Smooth muscle cell (in vitro differentiated cells): ENCODE data around the gene DUSP3. TPM values are rescaled to one million over a fixed set of nuclear protein-coding genes. Genes with fewer than 3 reads are reported as not detected.

Experiments
- DNase-seq: peaks from one replicate; lab custom pipeline; 2025; ENCODE audit not compliant: unreplicated experiment; lab: John Stamatoyannopoulos, UW
- H2AFZ ChIP-seq: fragments of 200-600 bp; sonication (generic); 2 replicates; pipeline ENCODE4 v1.6.0; 2016; ENCODE audit warnings: antibody characterized with exemption, low read depth, mild to moderate bottlenecking
- H3F3A ChIP-seq: fragments of 200-600 bp; sonication (generic); 2 replicates; pipeline ENCODE4 v1.6.0; 2017; ENCODE audit warnings: antibody characterized with exemption, low read depth
- H3K27ac ChIP-seq: fragments of 200-600 bp; sonication (generic); 2 replicates; pipeline ENCODE4 v1.5.1; 2016; ENCODE audit warnings: low read depth, mild to moderate bottlenecking
- H3K27me3 ChIP-seq: fragments of 200-600 bp; sonication (generic); 2 replicates; pipeline ENCODE4 v1.6.1; 2016; ENCODE audit warnings: low read depth, mild to moderate bottlenecking
- H3K36me3 ChIP-seq: fragments of 200-600 bp; sonication (generic); 2 replicates; pipeline ENCODE4 v1.5.1; 2016; ENCODE audit warnings: low read depth
- H3K4me1 ChIP-seq: fragments of 200-600 bp; sonication (generic); 2 replicates; pipeline ENCODE4 v1.5.1; 2016; ENCODE audit warnings: low read depth
- H3K4me2 ChIP-seq: fragments of 200-600 bp; sonication (generic); 2 replicates; pipeline ENCODE4 v1.6.0; 2016; ENCODE audit warnings: mild to moderate bottlenecking
- H3K4me3 ChIP-seq: fragments of 200-600 bp; sonication (generic); 2 replicates; pipeline ENCODE4 v1.5.1; 2016; ENCODE audit warnings: mild to moderate bottlenecking
- H3K79me2 ChIP-seq: fragments of 200-600 bp; sonication (generic); 2 replicates; pipeline ENCODE4 v1.6.0; 2016; ENCODE audit warnings: low read depth, mild to moderate bottlenecking
- H3K9ac ChIP-seq: fragments of 200-600 bp; sonication (generic); 2 replicates; pipeline ENCODE4 v1.6.0; 2016; ENCODE audit warnings: low read depth
- H3K9me3 ChIP-seq: fragments of 200-600 bp; sonication (generic); replicated peaks from 2 replicates; pipeline ENCODE4 v1.5.1; 2016; ENCODE audit warnings: low read depth
- H4K20me1 ChIP-seq: fragments of 200-600 bp; sonication (generic); 2 replicates; pipeline ENCODE4 v1.6.0; 2016; ENCODE audit warnings: low read depth
- CTCF ChIP-seq: fragments of 200-600 bp; sonication (generic); IDR thresholded peaks from 2 replicates; pipeline ENCODE4 v1.5.1; 2017; ENCODE audit warnings: borderline replicate concordance, mild to moderate bottlenecking, antibody characterized with exemption; ENCODE audit not compliant: insufficient read depth, poor library complexity, severe bottlenecking
- WGBS: methylation state at CpG from one replicate; pipeline ENCODE4 v1.1.7; 2016; ENCODE audit warnings: low lambda C conversion rate; 5-methylcytosine and 5-hydroxymethylcytosine counted together
- polyA plus RNA-seq: library from polyadenylated mRNA; unstranded; fragments of >200 nt; fragmentation: Nextera tagmentation; extraction: Ambion mirVana; gene quantifications from 2 replicates; pipeline ENCODE4 v1.2.1, GENCODE V29; 2016
- total RNA-seq: library from RNA; depleted of rRNA; stranded (reverse); fragments of >200 nt; gene quantifications from 2 replicates; pipeline ENCODE4 v1.2.3, GENCODE V29; 2014

Gene DUSP3
- total and polyA plus RNA-seq, 2 experiments from 2014 or later, result 25.6 to 34.4 TPM

GRCh38 chr17:43733956-43734355, 44.8 kb downstream of the DUSP3 start:
- Histone ChIP-seq H3K4me3 (no peak overlapping the region), H2AFZ (no peak overlapping the region), H4K20me1 (no peaks in the 10 kb centered on the region), H3K9me3 (no peaks in the 10 kb centered on the region), H3F3A (peaks cover 7% of the 10 kb centered on the region), H3K4me1 (no peaks in the 10 kb centered on the region), H3K27ac (no peak overlapping the region), H3K36me3 (no peaks in the 10 kb centered on the region), H3K4me2 (no peak overlapping the region), H3K27me3 (no peaks in the 10 kb centered on the region), H3K79me2 (no peaks in the 10 kb centered on the region), H3K9ac (no peak overlapping the region)
- WGBS, result 94% methylated on average over 1 of the region's 1 CpG
- TF ChIP-seq CTCF, result no peak
- no peak for DNase-seq

GRCh38 chr17:43732958-43733357, 45.8 kb downstream of the DUSP3 start:
- Histone ChIP-seq H2AFZ (no peak overlapping the region), H3K27me3 (no peaks in the 10 kb centered on the region), H3K9me3 (no peaks in the 10 kb centered on the region), H3K27ac (no peak overlapping the region), H3F3A (peaks cover 7% of the 10 kb centered on the region), H3K4me1 (no peaks in the 10 kb centered on the region), H3K36me3 (no peaks in the 10 kb centered on the region), H3K4me3 (no peak overlapping the region), H4K20me1 (no peaks in the 10 kb centered on the region), H3K9ac (no peak overlapping the region), H3K4me2 (no peak overlapping the region), H3K79me2 (no peaks in the 10 kb centered on the region)
- TF ChIP-seq CTCF, result no peak
- DNase-seq, result no peak
- WGBS, result 85% methylated on average over 2 of the region's 2 CpGs

- WGBS, result 94% methylated on average over 8 of the region's 8 CpGs
Measured at GRCh38 chr17:43728081-43728480, 50.7 kb downstream of the DUSP3 start.

More at GRCh38 chr17:43728081-43728480, 50.7 kb downstream of the DUSP3 start:
- no peaks in the 10 kb centered on the region for H3K36me3 ChIP-seq
- H3K4me3 ChIP-seq, result no peak overlapping the region
- no peak overlapping the region for H3K9ac ChIP-seq
- no peaks in the 10 kb centered on the region for H3K79me2 ChIP-seq
- no peak overlapping the region for H2AFZ ChIP-seq
- H3K4me1 ChIP-seq, result peaks cover 2% of the 10 kb centered on the region
- H3K27me3 ChIP-seq, result no peaks in the 10 kb centered on the region
- no peak overlapping the region for H3K27ac ChIP-seq
- no peaks in the 10 kb centered on the region for H3K9me3 ChIP-seq
- H4K20me1 ChIP-seq, result no peaks in the 10 kb centered on the region
- TF ChIP-seq CTCF, result no peak
- peaks cover 11% of the 10 kb centered on the region for H3F3A ChIP-seq
- no peak for DNase-seq
- H3K4me2 ChIP-seq, result no peak overlapping the region
